22Rv1 (cell line): ENCODE measurements around the gene KDM4D.

ENCODE experiments used
- H3K27ac ChIP-seq: fragments of 450-650 bp; 2 replicates; pipeline ENCODE4 v1.5.1; 2017
- CTCF ChIP-seq: fragments of 450-650 bp; IDR thresholded peaks from 2 replicates; pipeline ENCODE4 v1.5.1; 2017; ENCODE audit warnings: mild to moderate bottlenecking
- ZFX ChIP-seq: fragments of 450-650 bp; IDR thresholded peaks from 2 replicates; pipeline ENCODE4 v1.6.1; 2017; ENCODE audit warnings: antibody characterized with exemption, borderline replicate concordance

Gene KDM4D

GRCh38 chr11:95042239-95042638 lies 68.7 kb downstream of the KDM4D start:
- no peak overlapping the region for H3K27ac ChIP-seq
- no peak for TF ChIP-seq CTCF
- TF ChIP-seq ZFX = no peak

- TF ChIP-seq ZFX = no peak
- TF ChIP-seq CTCF = no peak
- H3K27ac ChIP-seq = no peak overlapping the region
These were observed 69.4 kb downstream of the KDM4D start for GRCh38 chr11:95042906-95043305.

GRCh38 chr11:95044010-95044409 lies 70.5 kb downstream of the KDM4D start:
- no peak for TF ChIP-seq ZFX
- TF ChIP-seq CTCF = no peak
- H3K27ac ChIP-seq = no peak overlapping the region

- no peak overlapping the region for H3K27ac ChIP-seq
- no peak for TF ChIP-seq ZFX
- no peak for TF ChIP-seq CTCF
These were observed 72.3 kb downstream of the KDM4D start for GRCh38 chr11:95045812-95046211.
